NCI-H1417 (cell line): Measurements from ENCODE around the gene FTSJ3.
"Not testable (repeated sequence)": the region's sequence is repeated elsewhere in the genome, so short reads cannot be mapped to it uniquely, and the experiment has no call there.

Experiments
- DNase-seq, 3 experiments: peaks; one replicate each; lab custom pipeline; 2025; lab: John Stamatoyannopoulos, UW

The FTSJ3 gene

GRCh38 chr17:63827002-63827800 lies at the start of gene FTSJ3, which contains the start of gene PSMC5:
TSS of gene FTSJ3 (minus strand) at chr17:63827663. CDS start at chr17:63826902, 761 bp downstream.
TSS of gene PSMC5 (plus strand) at chr17:63827431. CDS start at chr17:63827491, 60 bp downstream.
- peak; percentile 94 to 98 (median 96) for DNase-seq

- not testable (repeated sequence) for DNase-seq
These were observed 47.2 kb upstream of the FTSJ3 start for GRCh38 chr17:63874693-63875092.

- DNase-seq, result not testable (repeated sequence)
These were observed 46.7 kb upstream of the FTSJ3 start for GRCh38 chr17:63874061-63874626.

- not testable (repeated sequence) for DNase-seq
These were observed 46.1 kb upstream of the FTSJ3 start, which contains the start of gene CSH2 for GRCh38 chr17:63873577-63873976. TSS of gene CSH2 (minus strand) at chr17:63873677. CDS start at chr17:63873614, 63 bp downstream.

GRCh38 chr17:63871646-63872365 lies 44.3 kb upstream of the FTSJ3 start:
- not testable (repeated sequence) for DNase-seq

GRCh38 chr17:63870292-63870665 lies 42.8 kb upstream of the FTSJ3 start:
- not testable (repeated sequence) for DNase-seq

GRCh38 chr17:63869491-63870291 lies 42.2 kb upstream of the FTSJ3 start:
- DNase-seq, result not testable (repeated sequence)

- DNase-seq, result not testable (repeated sequence)
These were observed 39.2 kb upstream of the FTSJ3 start for GRCh38 chr17:63866625-63867024.

- no peak for DNase-seq
These were observed 31.8 kb upstream of the FTSJ3 start for GRCh38 chr17:63859257-63859656.

- not testable (repeated sequence) for DNase-seq
These were observed 29.0 kb upstream of the FTSJ3 start for GRCh38 chr17:63856425-63856824.

GRCh38 chr17:63855185-63855584 lies 27.7 kb upstream of the FTSJ3 start:
- DNase-seq, result no peak

- DNase-seq, result no peak
These were observed 27.2 kb upstream of the FTSJ3 start for GRCh38 chr17:63854709-63855108.

- no peak for DNase-seq
These were observed 25.8 kb upstream of the FTSJ3 start for GRCh38 chr17:63853260-63853659.

- DNase-seq, result no peak
These were observed 22.9 kb upstream of the FTSJ3 start for GRCh38 chr17:63850401-63850800.

- DNase-seq, result peak in 1 of 3 experiments; percentile 34
These were observed 21.6 kb upstream of the FTSJ3 start for GRCh38 chr17:63848834-63849689.

GRCh38 chr17:63847525-63848249 lies 20.2 kb upstream of the FTSJ3 start:
- no peak for DNase-seq

- DNase-seq, result no peak
These were observed 18.0 kb upstream of the FTSJ3 start for GRCh38 chr17:63845509-63845908.

GRCh38 chr17:63843910-63844677 lies 16.6 kb upstream of the FTSJ3 start:
- no peak for DNase-seq

- DNase-seq, result peak in 1 of 3 experiments; percentile 45
These were observed 16.0 kb upstream of the FTSJ3 start for GRCh38 chr17:63843387-63843888.
